ENCODE results near the gene EZH2.

Gene EZH2

GRCh38 chr7:148761499-148762278 lies 122.4 kb downstream of the EZH2 start:
- no peak for DNase-seq
